NB4 (cell line): ENCODE data around the gene MRFAP1L1.

ENCODE experiments used
- CTCF ChIP-seq: IDR thresholded peaks from one replicate; pipeline ENCODE4 v1.5.1; 2012; ENCODE audit warnings: low read depth, low read length
- MAX ChIP-seq: IDR thresholded peaks from 2 replicates; pipeline ENCODE4 v1.6.1; 2011; ENCODE audit warnings: low read depth, low read length
- MYC ChIP-seq: IDR thresholded peaks from 2 replicates; pipeline ENCODE4 v1.6.1; 2011; ENCODE audit warnings: low read depth, low read length
- POLR2A ChIP-seq: IDR thresholded peaks from 2 replicates; pipeline ENCODE4 v1.6.1; 2011; ENCODE audit warnings: mild to moderate bottlenecking; ENCODE audit not compliant: insufficient read length; ENCODE audit errors: extremely low read depth

- no peak for TF ChIP-seq CTCF
- no peak for TF ChIP-seq POLR2A
- no peak for TF ChIP-seq MAX
- no peak for TF ChIP-seq MYC
Measured at GRCh38 chr4:6731318-6731675, 21.6 kb upstream of the MRFAP1L1 start.
